Measurements from ENCODE around the gene CTNND2.

GRCh38 chr5:11306365-11306764, 597.9 kb downstream of the CTNND2 start:
- TF ChIP-seq CTCF (IDR thresholded peaks at IDR 0.05) (no peak), EZH2 (IDR thresholded peaks at IDR 0.05; ENCODE audit: borderline replicate concordance, insufficient read depth, low read depth, low read length, poor library complexity, severe bottlenecking) (no peak)
